Spleen (tissue), 11 donors: ENCODE data around the gene RARG. TPM values are rescaled to one million over a fixed set of nuclear protein-coding genes. Genes with fewer than 3 reads are reported as not detected.
A peak's percentile ranks its signal among the peaks of the same experiment; 100 is the strongest.

Source experiments
- DNase-seq: peaks from one replicate; pipeline ENCODE4 v3.0.0-alpha.2; 2020
- H3K27ac ChIP-seq, 8 donors: fragments of 200-600 bp; sonication (generic) in 7 of 8; 1 replicate in 4 of 8; 2 replicates in 4 of 8; pipeline versions ENCODE4 v1.5.0 to v1.8.0; 2016 to 2021; ENCODE audit warnings: inconsistent platforms in 4 of 8, mild to moderate bottlenecking in 4 of 8, moderate library complexity in 1 of 8
- H3K27me3 ChIP-seq, 7 donors: fragments of 200-600 bp; sonication (generic) in 6 of 7; replicated peaks in 1 of 7; 1 replicate in 4 of 7; 2 replicates in 3 of 7; pipeline versions ENCODE4 v1.5.0 to v1.8.0; 2016 to 2021; ENCODE audit warnings: inconsistent platforms in 3 of 7, mild to moderate bottlenecking in 1 of 7
- H3K36me3 ChIP-seq, 6 donors: fragments of 200-600 bp; sonication (generic) in 5 of 6; 1 replicate in 4 of 6; 2 replicates in 2 of 6; pipeline versions ENCODE4 v1.5.0 to v1.8.0; 2016 to 2021; ENCODE audit warnings: inconsistent platforms in 2 of 6
- H3K4me1 ChIP-seq, 6 donors: fragments of 200-600 bp; sonication (generic) in 5 of 6; 1 replicate in 3 of 6; 2 replicates in 3 of 6; pipeline versions ENCODE4 v1.5.0 to v1.8.0; 2016 to 2021; ENCODE audit warnings: inconsistent platforms in 3 of 6
- H3K4me3 ChIP-seq, 8 donors: fragments of 200-600 bp; sonication (generic) in 7 of 8; 1 replicate in 4 of 8; 2 replicates in 4 of 8; pipeline versions ENCODE4 v1.5.0 to v1.8.0; 2016 to 2021; ENCODE audit warnings: inconsistent platforms in 4 of 8, mild to moderate bottlenecking in 4 of 8, moderate library complexity in 2 of 8
- H3K9me3 ChIP-seq, 8 donors: fragments of 200-600 bp; sonication (generic) in 7 of 8; 1 replicate in 4 of 8; 2 replicates in 4 of 8; pipeline versions ENCODE4 v1.5.0 to v1.8.0; 2016 to 2021; ENCODE audit warnings: inconsistent platforms in 4 of 8
- POLR2A ChIP-seq, 3 donors: fragments of 450-650 bp; IDR thresholded peaks; one replicate each; pipeline ENCODE4 v1.5.1; 2017; ENCODE audit warnings: antibody characterized with exemption in 3 of 3, mild to moderate bottlenecking in 1 of 3
- POLR2AphosphoS5 ChIP-seq, 3 donors: sonication (generic); formaldehyde crosslinking; IDR thresholded peaks; one replicate each; pipeline ENCODE4 v1.5.1; 2017; ENCODE audit warnings: antibody characterized with exemption in 3 of 3
- WGBS, 5 donors: extraction: QIAGEN DNeasy Blood & Tissue Kit in 3 of 5; methylation state at CpG; one replicate each; pipeline versions ENCODE4 v1.1.5 to v1.1.7; 2013 to 2018; 5-methylcytosine and 5-hydroxymethylcytosine counted together
- intact Hi-C: fragments of 100-400 bp; cut with DNase I; formaldehyde crosslinking; loops from one replicate; pipeline ENCODE4 v1.15.0; 2023; ENCODE audit warnings: low total_unique reads
- polyA plus RNA-seq, 3 donors: library from polyadenylated mRNA; stranded (reverse); fragments of 200-250 nt; gene quantifications; one replicate each; pipeline ENCODE4 v1.2.1, GENCODE V29; 2013
- total RNA-seq, 7 donors: library from RNA; depleted of rRNA in 3 of 7; stranded (reverse); fragments of >200 nt in 3 of 7; fragmentation: NEBNext Ultra II Directional in 4 of 7; extraction: Animal tissue kit (Norgen Biotek cat#: 25700) in 4 of 7; gene quantifications; one replicate each; pipeline versions ENCODE4 v1.1.0 to v1.2.1, GENCODE V29; 2016 to 2021
- TF ChIP-seq, protein P1 (sequence below), 11 experiments: fragments of 200-600 bp in 7 of 11; fragments of 450-650 bp in 4 of 11; sonication (generic) in 4 of 11; IDR thresholded peaks in 8 of 11; conservative IDR thresholded peaks in 3 of 11; 1 replicate in 7 of 11; 2 replicates in 4 of 11; pipeline versions ENCODE4 v1.4.0 to v1.8.0; 2016 to 2021; ENCODE audit warnings: antibody characterized with exemption in 11 of 11, inconsistent platforms in 4 of 11, mild to moderate bottlenecking in 1 of 11
- donor health status: healthy with polysubstance abuse.
- donor health status: DM: no; HTN: no; CAD: no; lungs with moderate emphysema.
- donor health status: DM: no; HTN: no; CAD: no.
- donor health status: Bipolar disorder and iron deficiency.
- donor health status: healthy.
- donor health status: DM: no; HTN: no; CAD: no.
- donor health status: DM: yes; HTN: yes; CAD: no.

Gene RARG
- total and polyA plus RNA-seq, 10 donors: 4.6 to 20.8 (median 11.2) TPM

DNA sequence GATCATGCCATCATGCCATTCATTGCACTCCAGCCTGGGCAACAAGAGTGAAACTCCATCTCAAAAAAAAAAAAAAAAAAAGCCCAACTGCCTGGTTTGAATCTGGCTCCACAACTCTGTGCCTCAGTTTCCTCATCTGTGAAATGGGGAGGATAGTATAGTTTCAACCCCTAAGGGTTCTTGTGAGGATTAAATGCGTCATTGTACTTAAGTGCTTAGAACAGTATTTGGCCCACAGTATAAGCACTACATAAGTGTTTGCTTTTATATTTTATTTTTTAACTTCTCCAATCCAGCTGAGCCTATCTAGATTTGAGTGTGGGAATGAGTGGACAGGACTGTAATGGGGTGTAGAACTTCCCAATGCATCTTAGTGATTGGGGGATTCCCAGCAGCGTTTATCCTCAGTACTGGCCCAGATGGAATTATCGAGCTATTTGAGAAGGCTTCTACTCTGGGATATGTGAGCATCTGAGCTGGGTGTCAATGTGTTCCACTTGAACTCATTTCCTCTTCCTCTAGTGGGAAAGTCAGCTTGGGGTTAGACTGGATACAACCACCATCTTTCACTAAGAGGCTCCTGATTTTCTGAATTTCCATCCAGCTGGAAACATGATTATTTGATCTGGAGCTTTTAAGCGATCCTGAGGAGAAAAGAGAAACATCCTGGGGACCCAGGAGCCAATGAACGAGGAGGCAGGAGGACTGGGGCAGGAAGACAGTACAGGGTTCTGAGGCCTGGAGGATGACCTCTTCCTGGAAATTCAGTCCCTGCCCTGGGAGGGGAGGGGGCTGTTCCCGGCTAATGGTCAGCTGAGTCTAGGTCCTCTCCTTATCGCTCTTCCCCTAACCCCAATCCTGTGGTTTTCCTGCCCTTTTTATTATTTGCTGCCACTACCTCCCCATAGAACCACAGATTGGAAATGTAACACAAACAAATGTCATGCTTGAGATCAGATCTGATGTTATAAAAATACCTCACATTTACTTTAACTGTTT lies 26.8 kb upstream of the RARG start:
- no peak for DNase-seq
- Histone ChIP-seq H3K4me1 (peaks cover 8 to 56% (median 39%) of the 10 kb centered on the region in 6 donors), H3K27ac (peak overlapping the region in 6 of 8 donors; percentile 24 to 65 (median 46)), H3K27me3 (no peaks in the 10 kb centered on the region), H3K9me3 (no peaks in the 10 kb centered on the region), H3K4me3 (no peak overlapping the region), H3K36me3 (peaks cover 0 to 20% (median 11%) of the 10 kb centered on the region in 6 donors)
- no peak for TF ChIP-seq POLR2A (IDR thresholded peaks at IDR 0.05)
- TF ChIP-seq, protein P1, sequence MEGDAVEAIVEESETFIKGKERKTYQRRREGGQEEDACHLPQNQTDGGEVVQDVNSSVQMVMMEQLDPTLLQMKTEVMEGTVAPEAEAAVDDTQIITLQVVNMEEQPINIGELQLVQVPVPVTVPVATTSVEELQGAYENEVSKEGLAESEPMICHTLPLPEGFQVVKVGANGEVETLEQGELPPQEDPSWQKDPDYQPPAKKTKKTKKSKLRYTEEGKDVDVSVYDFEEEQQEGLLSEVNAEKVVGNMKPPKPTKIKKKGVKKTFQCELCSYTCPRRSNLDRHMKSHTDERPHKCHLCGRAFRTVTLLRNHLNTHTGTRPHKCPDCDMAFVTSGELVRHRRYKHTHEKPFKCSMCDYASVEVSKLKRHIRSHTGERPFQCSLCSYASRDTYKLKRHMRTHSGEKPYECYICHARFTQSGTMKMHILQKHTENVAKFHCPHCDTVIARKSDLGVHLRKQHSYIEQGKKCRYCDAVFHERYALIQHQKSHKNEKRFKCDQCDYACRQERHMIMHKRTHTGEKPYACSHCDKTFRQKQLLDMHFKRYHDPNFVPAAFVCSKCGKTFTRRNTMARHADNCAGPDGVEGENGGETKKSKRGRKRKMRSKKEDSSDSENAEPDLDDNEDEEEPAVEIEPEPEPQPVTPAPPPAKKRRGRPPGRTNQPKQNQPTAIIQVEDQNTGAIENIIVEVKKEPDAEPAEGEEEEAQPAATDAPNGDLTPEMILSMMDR (IDR thresholded peaks at IDR 0.05 in 8 of 11, conservative IDR thresholded peaks at IDR 0.05 in 3 of 11): no peak
- TF ChIP-seq POLR2AphosphoS5 (IDR thresholded peaks at IDR 0.05): no peak
- WGBS, 5 donors: 42 to 50% (median 49%) methylated on average over 7 of the region's 7 CpGs
- intact Hi-C loops: no loop called here

DNA sequence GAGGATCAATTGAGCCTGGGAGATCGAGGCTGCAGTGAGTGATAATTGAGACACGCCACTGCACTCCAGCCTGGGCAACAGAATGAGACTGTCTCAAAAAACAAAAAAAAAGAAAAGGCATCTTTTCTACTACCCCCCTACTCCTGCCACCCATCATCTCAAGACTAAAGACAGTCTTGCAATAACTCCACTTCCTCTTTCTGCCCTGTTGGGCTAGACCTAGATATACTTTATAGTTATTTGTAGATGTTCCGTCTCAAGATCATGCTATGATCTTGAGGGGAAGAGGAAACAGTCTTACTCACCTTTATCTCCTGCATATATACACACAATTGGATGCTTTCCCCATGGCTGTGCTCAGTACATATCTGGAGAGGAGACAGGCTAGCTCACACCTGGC lies 24.0 kb upstream of the RARG start:
- H3K4me1 ChIP-seq: peaks cover 25 to 81% (median 61%) of the 10 kb centered on the region in 6 donors
- intact Hi-C loops: no loop called here
- no peaks in the 10 kb centered on the region for H3K27me3 ChIP-seq
- TF ChIP-seq, protein P1 (IDR thresholded peaks at IDR 0.05 in 8 of 11, conservative IDR thresholded peaks at IDR 0.05 in 3 of 11): no peak
- TF ChIP-seq POLR2A (IDR thresholded peaks at IDR 0.05) (no peak), POLR2AphosphoS5 (IDR thresholded peaks at IDR 0.05) (no peak)
- 38 to 64% (median 48%) methylated on average over 3 of the region's 3 CpGs for WGBS, 5 donors
- DNase-seq: no peak
- peaks cover 0 to 29% (median 18%) of the 10 kb centered on the region in 6 donors for H3K36me3 ChIP-seq
- H3K4me3 ChIP-seq: no peak overlapping the region
- peak overlapping the region; percentile 3 to 77 (median 44) for H3K27ac ChIP-seq
- no peaks in the 10 kb centered on the region for H3K9me3 ChIP-seq

DNA sequence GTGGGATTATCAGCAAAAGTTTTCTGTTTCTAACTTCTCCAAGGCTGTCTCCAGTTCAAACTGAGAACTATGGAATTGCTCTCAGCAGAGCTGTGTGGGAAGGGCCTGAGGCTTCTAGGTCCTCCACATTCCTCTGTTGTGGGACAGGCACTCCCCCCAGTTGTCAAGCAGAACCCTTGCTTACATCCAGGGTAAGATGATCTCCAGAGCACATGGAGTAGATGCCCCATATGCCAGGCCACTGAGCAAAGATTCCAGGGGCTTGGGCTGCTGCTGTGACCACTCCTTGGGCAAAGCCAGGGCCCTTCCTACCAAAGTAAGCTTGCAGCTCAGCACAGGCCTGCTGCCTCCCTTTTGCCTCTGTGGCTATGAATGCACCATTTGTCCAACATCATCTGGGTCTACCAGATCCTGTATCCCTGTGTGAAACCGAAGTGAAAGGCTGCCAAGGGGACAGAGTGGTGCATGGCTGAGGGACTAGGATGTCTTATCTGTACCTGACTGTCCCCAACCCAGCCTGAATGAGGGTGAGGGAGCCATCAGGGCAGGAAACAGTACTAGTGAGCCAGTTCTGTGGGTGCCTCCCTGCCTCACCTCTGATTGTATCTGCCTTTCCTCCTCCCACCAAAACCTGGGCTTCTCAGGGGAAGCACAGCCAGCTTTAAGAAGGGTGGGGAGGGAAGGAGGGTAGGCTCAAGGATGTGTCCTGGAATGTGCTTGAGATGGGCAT lies 23.0 kb upstream of the RARG start:
- no peak overlapping the region for H3K4me3 ChIP-seq
- DNase-seq: no peak
- intact Hi-C loops: loop anchor here (5.0 kb wide), 1 partner anchor 48 kb away; the partner anchor contains the start of gene ITGB7
- WGBS, 5 donors: 88 to 100% (median 95%) methylated on average over 1 of the region's 1 CpG; no CpG with 5 or more reads in 1 of the 5 donors
- H3K4me1 ChIP-seq: peaks cover 25 to 85% (median 65%) of the 10 kb centered on the region in 6 donors
- no peaks in the 10 kb centered on the region for H3K27me3 ChIP-seq
- H3K27ac ChIP-seq: peak overlapping the region in 5 of 8 donors; percentile 20 to 77 (median 61)
- TF ChIP-seq POLR2A (IDR thresholded peaks at IDR 0.05) (no peak), POLR2AphosphoS5 (IDR thresholded peaks at IDR 0.05) (no peak)
- TF ChIP-seq, protein P1 (IDR thresholded peaks at IDR 0.05 in 8 of 11, conservative IDR thresholded peaks at IDR 0.05 in 3 of 11): no peak
- no peaks in the 10 kb centered on the region for H3K9me3 ChIP-seq
- peaks cover 0 to 29% (median 18%) of the 10 kb centered on the region in 6 donors for H3K36me3 ChIP-seq
